Endometrial microvascular endothelial cells (primary cell): ENCODE results near the gene NISCH. TPM values are rescaled to one million over a fixed set of nuclear protein-coding genes. Genes with fewer than 3 reads are reported as not detected.

Source experiments
- in situ Hi-C: cut with HindIII; loops from 2 replicates; pipeline ENCODE4 v1.10.0; 2017; ENCODE audit warnings: low sequenced_read_pairs, low pct_unique_long_range_greater_than_20kb; ENCODE audit errors: inconsistent ontology term
- total RNA-seq: library from RNA; depleted of rRNA; stranded (reverse); fragments of >200 nt; gene quantifications from one replicate; pipeline ENCODE4 v1.2.3, GENCODE V29; 2015; ENCODE audit errors: inconsistent ontology term

NISCH gene
- total RNA-seq, 1 donor from 2014 or later = 30.7 TPM

DNA sequence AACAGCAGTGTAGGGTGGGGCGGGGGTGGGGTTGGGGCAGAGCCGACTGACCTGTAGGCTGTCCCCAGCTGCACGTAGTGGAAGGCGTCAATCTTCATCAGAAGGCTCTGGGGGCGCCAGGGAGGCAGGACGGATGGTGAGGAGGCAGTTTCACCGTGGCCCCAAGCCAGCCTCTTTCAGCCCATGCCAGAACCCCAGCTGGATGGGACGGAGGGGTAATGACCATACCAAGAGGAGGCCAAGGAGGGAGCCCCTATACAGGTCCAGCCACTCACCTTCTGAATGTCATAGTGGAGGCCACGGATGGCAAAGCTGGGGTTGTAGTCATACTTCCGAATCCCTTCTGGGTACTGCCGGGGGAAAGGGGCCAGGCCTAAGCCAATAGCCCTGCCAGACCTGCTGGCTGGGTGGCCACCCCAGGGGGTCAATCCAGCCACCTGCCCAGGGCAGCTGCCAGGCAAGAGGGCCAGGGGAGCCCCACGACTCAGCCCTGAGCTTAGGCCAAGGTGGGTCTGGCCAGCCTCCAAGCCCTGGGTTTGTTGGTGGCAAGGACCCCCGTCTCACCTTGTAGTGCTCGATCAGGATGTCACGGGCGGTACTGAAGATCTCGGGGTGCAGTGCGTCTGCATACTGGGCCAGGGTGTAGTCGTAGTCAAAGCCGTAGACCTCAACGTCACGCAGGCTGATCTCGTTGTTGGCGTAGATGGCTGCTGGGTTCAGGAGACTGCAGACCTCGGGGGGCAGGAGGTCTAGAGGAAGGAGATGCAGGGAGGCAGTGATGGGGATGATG, 73.4 kb downstream of the NISCH start:
- in situ Hi-C loops = no loop called here

DNA sequence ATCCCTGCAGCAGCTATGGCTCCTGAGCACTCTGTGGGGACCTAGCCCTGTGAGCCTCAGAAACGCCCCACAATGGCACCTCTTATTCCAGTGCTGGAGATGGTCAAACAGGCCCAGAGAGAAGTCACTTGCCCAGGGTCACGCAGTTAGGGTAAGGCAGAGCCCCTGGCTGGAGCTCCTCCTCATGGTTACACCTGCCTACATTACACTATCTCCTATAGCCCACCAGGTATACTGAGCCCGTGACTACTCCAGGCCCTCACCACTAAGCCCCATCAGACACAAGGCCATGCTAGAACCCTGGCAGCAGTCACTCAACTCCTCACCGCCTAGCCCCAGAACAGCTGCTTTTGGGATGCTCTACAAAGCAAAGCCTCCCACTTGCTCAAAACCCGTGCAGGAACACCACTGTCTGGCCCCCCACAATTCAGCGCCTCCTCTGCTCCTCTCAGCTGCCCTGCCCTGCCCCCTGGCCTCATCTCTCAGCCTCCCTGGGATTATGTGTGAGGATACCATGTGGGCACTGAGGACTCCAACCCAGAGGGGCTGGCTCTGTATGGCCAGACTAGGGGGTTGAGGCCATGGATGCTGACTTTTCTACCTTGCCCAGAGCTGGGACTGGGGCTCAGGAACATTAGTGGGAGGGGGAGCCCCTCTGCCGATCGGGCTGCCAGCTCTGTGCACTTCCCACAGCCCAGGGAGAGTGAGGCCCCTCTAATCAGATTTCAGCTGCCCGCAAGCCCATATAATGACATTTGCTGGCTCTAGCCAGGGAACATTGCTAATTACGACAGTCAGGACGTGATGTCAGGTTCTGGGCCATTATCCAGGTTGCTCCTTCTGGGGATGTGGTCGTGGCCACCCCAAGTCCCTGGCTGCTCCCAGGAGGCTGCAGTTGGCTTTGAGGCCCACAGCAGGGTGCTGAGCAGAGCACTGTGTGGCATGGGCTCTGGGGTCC, 74.3 kb downstream of the NISCH start:
- in situ Hi-C loops = no loop called here

DNA sequence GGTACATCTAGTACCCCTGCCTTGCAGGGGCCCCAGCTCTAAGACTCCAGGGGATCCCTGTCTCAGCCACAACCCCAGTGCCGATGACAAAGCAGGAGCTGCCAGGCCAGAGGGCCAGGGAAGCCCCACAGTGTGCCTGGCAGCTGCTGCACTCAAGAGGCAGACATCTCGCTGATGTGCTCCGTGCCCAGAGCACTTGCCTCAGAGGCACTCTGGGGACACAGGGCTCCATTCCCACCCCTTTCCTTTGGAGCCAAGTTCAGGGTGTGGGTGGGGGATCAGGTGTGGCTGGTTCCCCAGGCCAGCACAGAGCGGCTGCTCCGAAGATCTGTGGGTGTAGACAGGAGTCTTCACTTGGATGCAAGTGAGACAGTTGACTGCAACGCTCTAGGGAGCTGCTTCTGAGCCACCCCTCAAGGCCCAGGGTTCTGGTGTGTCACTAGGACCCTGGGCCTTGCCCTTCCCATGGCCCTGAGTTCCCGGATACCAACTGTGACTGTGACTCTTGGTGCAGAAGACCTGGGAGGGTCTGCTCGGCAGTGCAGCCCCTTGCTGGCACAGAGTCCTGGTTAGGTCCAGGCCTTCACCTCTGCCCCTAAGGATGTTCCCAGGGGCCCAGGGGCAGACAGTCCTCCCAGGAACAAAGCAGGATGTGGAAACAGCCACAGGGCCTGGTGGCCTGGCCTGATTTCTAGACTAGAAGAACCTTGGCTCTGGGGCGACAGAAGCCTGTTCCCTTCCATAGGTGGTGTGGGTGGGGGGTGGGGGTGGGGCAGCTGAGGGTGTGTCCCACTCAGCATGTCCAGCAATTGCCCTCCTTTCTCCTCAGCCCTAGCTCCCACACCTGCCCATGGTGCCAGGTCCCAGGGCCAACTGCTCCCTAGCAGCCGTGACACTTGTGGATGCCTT, 75.8 kb downstream of the NISCH start:
- in situ Hi-C loops = no loop called here

DNA sequence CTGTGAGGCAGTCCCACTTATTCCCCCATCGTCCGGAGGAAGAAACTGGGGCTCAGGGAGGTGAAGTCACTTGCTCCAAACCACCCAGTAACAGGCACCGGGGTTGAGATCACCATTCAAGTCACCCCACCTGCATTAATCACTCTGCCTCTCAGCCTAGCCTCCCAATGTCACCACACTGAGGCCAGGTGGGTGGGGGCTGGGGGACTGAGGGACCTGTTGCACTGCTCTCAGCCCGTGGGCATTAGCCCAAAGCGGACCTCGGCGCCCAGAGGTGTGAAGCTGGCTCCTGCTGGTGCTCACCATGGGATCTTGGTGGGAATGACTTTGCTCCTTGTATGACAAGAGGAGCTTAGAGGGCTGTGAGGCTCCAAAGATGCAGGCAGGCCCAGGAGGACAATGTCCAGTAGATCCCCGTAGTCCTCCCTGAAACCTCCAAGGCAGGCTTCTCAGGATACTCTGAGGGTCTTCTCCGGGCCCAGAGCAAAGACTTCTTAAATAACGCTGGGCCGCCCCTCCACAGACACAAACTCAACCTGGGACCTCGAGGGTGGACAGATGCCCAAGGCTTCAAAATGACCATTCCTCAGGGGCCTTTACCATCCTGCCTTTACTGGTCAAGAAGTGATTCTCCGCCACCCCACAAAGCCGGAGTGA, 76.6 kb downstream of the NISCH start:
- in situ Hi-C loops = no loop called here

DNA sequence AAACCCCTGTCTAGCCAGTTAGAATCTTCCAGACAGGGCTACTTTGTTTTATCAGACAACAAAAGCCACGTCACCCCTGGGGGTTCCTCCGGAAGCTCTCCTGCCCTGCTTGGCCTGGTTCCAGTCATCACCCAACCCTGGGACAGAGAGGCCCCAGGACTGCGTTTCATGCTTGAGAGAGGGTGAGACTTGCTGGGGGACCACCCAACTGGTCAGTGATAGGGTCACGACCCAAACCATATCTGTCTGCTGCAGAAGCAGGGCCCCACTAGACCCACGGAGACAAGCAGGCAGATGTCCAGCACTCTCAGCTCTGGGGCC, 77.1 kb downstream of the NISCH start:
- in situ Hi-C loops = no loop called here

DNA sequence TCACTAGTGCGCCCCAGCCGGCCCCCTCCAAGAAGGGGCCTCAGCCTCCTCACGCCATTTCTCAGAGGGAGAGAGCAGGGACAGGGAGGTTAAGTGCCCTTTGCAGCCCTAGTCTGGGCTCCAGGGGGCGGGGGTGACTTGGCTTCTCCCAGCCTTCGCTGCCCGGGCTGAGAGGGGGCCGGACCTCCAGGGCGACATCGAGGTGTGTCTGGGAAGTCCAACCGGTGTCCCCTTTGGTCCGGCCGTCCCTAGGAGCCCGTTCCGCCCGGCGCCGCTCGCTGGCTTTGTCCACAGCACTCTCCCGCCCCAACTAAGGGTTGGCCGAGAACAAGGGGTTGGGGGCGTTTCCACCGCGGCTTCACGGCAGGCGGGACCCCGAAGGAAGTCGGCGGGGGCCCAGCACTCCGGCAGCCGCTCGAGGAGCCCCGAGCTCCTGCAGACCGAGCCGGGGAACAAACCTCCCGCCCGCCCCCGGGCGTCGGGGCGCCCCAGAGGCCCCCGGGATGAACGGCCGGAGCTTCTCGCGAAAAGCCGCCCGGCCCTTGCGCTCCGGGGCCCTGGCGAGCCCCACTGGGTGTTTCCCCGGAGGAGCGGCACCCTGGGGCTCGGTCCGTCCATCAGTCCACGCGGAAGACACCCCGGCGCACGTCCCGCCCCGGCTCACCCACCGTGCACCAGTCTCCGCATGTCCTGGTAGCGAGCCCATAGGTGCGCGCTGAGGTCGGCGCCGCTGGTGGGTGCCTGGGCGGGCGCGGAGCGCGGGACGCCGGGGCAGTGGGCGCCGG, 77.6 kb downstream of the NISCH start:
- in situ Hi-C loops = no loop called here

DNA sequence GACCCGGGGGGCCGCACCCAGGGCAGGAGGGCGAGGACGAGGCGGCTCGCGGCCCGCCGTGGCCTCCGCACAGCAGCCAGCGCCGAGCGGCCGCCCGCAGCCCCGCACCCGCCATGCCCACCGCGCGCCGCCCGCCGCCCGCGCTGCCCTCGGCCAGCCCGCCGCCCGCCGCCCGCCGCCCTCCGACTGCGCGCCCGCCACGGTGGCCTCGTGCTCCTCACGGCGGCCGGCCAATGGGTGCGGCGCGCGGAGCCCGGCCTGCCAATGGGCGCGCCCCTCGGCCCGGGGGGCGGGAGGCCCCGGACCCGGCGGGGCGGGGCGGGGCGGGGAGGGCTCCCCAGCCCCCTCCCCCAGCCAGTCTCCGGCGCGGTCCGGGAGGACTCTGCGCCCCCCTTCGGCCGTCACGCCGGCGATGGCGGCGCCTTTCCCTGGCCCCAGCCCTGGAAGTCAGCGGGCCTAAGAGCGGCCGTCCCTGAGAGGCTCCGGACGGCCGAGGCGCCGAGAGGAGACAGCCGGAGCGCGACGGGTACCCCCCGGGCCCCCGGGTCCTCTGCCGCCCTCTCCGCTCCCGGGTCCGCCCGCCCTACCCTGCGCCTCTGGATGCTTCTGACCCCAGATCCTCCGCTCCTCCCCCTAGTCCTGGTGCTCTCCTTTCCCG, 78.3 kb downstream of the NISCH start, which contains the start of gene NT5DC2:
NT5DC2 (minus strand) TSS at position 235 of the 658 bp plus-strand sequence; CDS start at position 115, 120 bp downstream.
- in situ Hi-C loops = no loop called here

DNA sequence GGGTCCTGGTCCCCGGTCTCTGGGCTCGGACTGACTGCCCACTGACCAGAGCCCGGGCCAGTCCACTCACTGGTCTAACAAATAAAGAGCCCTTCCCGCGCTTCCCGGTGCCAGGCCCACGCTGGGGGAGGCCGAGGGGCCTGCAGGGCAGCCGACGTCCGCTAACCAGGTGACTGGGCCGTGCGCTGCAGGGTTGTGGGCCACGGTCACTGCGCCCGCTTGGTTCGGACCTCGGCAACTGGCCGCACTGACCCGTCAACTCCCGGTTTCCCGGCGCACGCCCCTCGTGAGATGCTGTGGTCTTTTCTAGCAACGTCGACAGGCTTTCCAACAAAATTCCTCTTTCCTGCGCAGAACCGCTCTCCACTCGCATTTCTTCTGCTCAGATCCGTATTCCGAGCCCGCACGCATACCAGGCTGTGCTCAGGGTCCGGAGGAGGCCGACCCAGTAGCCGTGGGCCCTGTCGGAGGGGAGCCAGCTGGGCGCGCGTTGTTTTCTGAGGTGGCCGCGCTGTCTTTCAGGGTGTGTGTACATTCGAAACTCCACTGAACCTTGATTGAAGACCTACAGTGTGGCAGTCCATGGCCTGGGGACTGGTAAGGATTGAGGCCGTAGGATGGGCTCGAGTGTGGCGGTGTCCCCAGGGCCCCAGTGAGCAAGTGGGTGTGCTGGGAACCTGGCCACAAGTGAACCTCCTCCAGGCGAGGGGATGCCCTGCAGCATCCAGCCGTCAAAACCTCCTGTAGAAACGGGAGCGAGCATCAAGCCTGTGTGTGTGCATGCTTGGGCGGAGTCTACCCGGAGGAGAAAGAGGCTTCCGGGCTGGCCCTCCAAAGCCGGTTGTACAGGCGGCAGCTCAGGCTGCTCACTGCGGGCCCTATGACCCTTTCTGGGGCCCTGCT, 79.1 kb downstream of the NISCH start:
- in situ Hi-C loops = no loop called here

DNA sequence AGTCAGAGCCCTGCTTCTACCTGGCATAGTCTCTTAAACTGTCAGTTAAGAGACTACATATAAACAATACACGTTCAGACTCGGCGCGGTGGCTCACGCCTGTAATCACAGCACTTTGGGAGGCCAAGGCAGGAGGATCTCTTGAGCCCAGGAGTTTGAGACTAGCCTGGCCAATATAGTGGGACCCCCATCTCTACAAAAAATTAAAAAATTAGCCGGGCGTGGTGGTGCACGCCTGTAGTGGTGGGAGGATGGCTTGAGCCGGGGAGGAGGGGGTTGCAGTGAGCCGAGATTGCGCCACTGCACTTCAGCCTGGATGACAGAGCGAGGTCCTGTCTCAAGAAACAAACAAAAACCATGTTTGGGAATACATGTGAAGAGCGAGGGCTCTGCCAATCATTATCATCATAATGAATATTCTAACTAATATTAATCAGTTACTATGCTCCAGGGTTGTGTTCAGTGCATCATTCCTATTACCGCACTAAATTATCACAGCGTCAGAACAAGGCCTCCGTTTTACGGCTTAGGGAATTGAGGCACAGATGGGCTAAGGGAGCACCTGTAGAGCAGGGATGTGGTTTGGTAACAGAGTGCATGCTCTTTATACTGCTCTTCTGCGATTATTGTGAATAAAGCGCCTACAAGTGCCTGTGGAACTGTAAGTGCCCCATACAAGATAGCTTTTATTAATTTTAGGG, 80.2 kb downstream of the NISCH start:
- in situ Hi-C loops = no loop called here

DNA sequence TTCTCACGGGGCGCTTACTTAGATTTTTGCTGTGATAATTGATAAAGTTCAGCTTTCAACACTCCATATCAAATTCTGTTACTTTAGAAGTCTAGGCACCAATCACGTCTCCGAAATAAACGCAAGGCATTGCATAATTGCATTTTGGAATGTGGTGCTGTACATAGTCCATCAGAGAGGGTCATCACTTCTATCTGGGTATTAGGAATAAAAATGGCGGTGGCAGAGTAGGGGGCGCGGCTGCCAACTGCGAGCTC, 80.6 kb downstream of the NISCH start:
- in situ Hi-C loops = no loop called here

DNA sequence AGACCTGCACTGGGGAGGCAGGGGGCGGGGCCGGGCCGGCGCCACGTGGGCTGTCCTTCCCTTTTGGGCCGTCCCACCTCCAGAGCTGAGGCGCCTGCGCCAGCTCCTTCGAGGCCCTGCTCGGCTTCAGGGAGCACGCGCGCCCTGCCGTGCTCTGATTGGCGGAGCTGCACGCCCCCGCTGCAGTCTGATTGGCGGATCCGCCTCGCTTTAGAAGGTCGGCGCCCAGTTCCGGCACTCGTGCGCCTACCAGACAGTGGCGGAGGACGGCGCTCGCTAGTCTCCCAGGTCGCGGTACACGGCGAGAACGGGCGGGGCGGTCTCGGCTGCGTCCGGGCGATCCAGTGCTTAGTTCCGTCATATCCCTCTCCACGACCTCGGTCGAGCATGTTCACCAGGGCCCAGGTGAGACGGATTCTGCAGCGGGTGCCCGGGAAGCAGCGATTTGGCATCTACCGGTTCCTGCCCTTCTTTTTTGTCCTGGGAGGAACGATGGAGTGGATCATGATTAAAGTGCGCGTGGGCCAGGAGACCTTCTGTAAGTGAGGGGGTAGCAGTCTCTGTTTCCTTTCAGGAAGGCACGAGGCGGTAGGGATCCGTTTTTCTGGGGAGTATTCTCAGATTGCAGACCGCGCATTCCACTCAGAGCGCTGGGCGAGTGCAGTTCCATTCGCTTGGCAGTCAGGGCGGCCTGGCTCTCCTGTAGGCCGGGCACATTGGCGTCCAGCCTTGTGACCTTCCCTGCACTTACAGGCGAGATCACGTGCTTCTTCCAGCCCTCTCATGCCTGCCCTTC, 81.2 kb downstream of the NISCH start, which contains the start of gene UQCC5:
UQCC5 (plus strand) TSS at position 237 of the 796 bp plus-strand sequence; CDS start at position 388, 151 bp downstream.
- in situ Hi-C loops = no loop called here

DNA sequence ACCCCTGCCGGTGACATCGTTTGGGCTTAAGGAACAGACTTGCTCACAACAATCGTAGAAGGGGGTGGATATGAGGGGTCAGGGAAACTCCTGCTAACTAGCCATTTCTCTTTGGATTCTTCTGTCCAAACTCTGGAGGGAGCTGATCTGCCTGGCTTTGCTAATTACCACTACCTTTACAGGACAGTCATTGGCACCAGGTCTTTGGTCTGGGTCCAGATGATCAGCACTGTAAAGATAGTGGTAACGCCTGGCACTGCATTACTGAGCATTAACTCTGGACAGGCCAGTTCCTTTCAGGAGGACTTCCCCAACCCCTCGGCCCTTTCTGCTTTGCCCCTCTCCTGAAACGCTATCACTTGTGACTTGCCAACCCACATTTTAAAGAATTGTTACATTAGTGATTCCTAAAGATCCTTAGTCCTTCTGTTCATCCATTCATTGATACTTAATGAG, 81.8 kb downstream of the NISCH start:
- in situ Hi-C loops = no loop called here

DNA sequence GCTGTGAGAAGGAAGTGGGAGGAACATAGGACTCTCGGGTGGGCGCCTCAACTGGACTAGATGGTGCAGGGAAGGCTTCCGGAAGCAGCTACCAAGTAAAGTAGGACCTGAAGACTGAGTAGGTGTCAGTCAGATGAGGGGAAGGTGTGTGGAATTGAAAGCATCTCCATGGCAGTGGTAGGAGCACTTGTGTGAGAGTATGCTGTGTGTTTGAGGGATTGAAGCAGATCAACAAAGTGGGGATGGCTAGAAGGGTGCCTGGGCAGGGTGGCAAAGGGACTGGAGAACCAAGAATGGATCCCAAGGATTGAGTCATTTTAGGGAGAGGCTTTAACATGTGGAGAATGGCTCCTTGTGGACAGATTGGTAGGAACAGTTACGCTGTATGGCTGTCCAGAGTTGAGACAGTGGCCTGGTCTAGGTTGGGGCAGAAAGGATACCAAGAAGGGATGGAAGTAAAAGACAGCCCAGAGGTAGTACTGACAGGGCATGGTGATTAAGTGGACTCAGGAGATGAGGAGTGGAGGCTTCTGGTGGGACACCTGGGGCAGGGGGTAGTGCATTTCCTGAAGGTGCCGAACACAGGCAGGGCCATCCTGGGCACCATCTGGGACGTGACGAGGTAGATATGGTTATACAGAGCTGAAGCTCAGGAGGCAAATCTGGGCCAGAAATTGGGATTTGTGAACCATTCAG, 82.5 kb downstream of the NISCH start:
- in situ Hi-C loops = no loop called here

DNA sequence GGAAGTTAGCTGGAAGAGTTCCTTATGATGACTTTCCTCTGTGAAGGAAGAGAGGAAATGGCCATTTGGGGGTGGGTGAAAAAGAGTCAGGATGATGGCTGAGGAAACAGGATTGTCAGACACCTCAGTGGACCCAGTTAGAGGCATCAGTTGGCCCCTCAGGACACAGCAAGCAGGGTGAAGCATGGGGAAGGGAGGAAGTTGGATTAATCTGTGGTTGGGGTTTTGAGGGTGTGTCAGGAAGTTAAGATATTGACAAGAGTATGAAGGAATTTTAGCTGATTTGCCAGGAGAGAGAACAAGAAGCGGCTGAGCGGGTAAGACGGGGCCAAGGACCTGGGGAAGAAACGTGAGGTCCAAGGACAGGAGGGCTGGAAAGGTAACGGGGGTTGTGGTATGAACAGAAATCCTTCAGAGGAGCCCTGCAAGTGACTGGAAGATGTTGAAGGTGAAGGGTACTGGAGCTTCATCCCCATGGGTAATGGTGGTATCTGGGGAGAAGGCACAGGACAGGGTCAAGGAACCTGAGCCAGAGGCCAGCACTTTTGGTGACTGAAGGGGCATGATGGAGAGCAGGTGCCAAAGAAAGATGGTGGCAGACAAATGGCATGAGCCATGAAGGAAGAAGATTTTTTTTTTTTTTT, 83.7 kb downstream of the NISCH start:
- in situ Hi-C loops = no loop called here
